ENCODE measurements around the gene TIMP2. TPM values are rescaled to one million over a fixed set of nuclear protein-coding genes. Genes with fewer than 3 reads are reported as not detected.

The TIMP2 gene
- total RNA-seq, 2 donors from 2014 or later: 161 to 191 TPM

- intact Hi-C loops (cut with DNase I): loop anchor here in 1 of 2 donors (10.0 kb wide), 1 partner anchor 71 kb away; no protein-coding TSS in a partner anchor
- ATAC-seq (peak in 1 of 2 donors; percentile 67), DNase-seq (peak; percentile 78)
Observed at GRCh38 chr17:78935419-78936323, 10.5 kb upstream of the TIMP2 start.

GRCh38 chr17:78934681-78935418, 9.7 kb upstream of the TIMP2 start:
- ATAC-seq (no peak), DNase-seq (no peak)
- intact Hi-C loops (cut with DNase I): loop anchor here in 1 of 2 donors (10.0 kb wide), 1 partner anchor 70 kb away; no protein-coding TSS in a partner anchor

GRCh38 chr17:78933959-78934568, 8.9 kb upstream of the TIMP2 start:
- intact Hi-C loops (cut with DNase I): loop anchor here in 1 of 2 donors (10.0 kb wide), 1 partner anchor 69 kb away; no protein-coding TSS in a partner anchor
- peak; percentile 82 to 92 for ATAC-seq
- peak; percentile 95 for DNase-seq

- intact Hi-C loops (cut with DNase I): loop anchor here in 1 of 2 donors (10.0 kb wide), 1 partner anchor 68 kb away; no protein-coding TSS in a partner anchor
- peak; percentile 75 for DNase-seq
Observed at GRCh38 chr17:78933025-78933958, 8.1 kb upstream of the TIMP2 start.

GRCh38 chr17:78929908-78930775, 5.0 kb upstream of the TIMP2 start:
- no peak for ATAC-seq
- no peak for DNase-seq
- intact Hi-C loops (cut with DNase I): loop anchor here in 1 of 2 donors (10.0 kb wide), 1 partner anchor 65 kb away; no protein-coding TSS in a partner anchor

More at GRCh38 chr17:78933025-78933958, 8.1 kb upstream of the TIMP2 start:
- peak in 1 of 2 donors; percentile 66 for ATAC-seq

- intact Hi-C loops (cut with DNase I): no loop called here
- DNase-seq (peak; percentile 86), ATAC-seq (peak; percentile 75 to 82)
Observed at GRCh38 chr17:78925662-78926555, 722 bp upstream of the TIMP2 start.

GRCh38 chr17:78924481-78925151, 571 bp downstream of the TIMP2 start:
- intact Hi-C loops (cut with DNase I): loop anchor here in 1 of 2 donors (5.0 kb wide), 1 partner anchor 42 kb away; no protein-coding TSS in a partner anchor
- ATAC-seq (peak in 1 of 2 donors; percentile 6), DNase-seq (peak; percentile 48)

- DNase-seq (peak; percentile 71), ATAC-seq (peak in 1 of 2 donors; percentile 42)
- intact Hi-C loops (cut with DNase I): loop anchor here in 1 of 2 donors (5.0 kb wide), 1 partner anchor 42 kb away; no protein-coding TSS in a partner anchor
Observed at GRCh38 chr17:78923660-78924453, 1.3 kb downstream of the TIMP2 start.

GRCh38 chr17:78922816-78923498, 2.2 kb downstream of the TIMP2 start:
- intact Hi-C loops (cut with DNase I): loop anchor here in 1 of 2 donors (5.0 kb wide), 1 partner anchor 41 kb away; no protein-coding TSS in a partner anchor
- DNase-seq (peak; percentile 19), ATAC-seq (no peak)

GRCh38 chr17:78921437-78921971, 3.7 kb downstream of the TIMP2 start:
- intact Hi-C loops (cut with DNase I): loop anchor here in 1 of 2 donors (5.0 kb wide), 1 partner anchor 39 kb away; no protein-coding TSS in a partner anchor
- DNase-seq: peak; percentile 46
- peak; percentile 4 to 46 for ATAC-seq

GRCh38 chr17:78920528-78920927, 4.7 kb downstream of the TIMP2 start:
- ATAC-seq (no peak), DNase-seq (no peak)
- intact Hi-C loops (cut with DNase I): loop anchor here in 1 of 2 donors (5.0 kb wide), 1 partner anchor 38 kb away; no protein-coding TSS in a partner anchor

GRCh38 chr17:78919861-78920450, 5.2 kb downstream of the TIMP2 start:
- no peak for DNase-seq
- intact Hi-C loops (cut with DNase I): loop anchor here in 1 of 2 donors (5.0 kb wide), 1 partner anchor 38 kb away; no protein-coding TSS in a partner anchor
- no peak for ATAC-seq

- DNase-seq (peak; percentile 21), ATAC-seq (no peak)
- intact Hi-C loops (cut with DNase I): no loop called here
Observed at GRCh38 chr17:78918979-78919378, 6.2 kb downstream of the TIMP2 start.
